Activated naive CD8-positive, alpha-beta T cell treated with anti-CD3 and anti-CD28 coated beads for 36 hours (primary cell): ENCODE measurements around the gene TCP11. TPM values are rescaled to one million over a fixed set of nuclear protein-coding genes. Genes with fewer than 3 reads are reported as not detected.

Source experiments
- total RNA-seq, 2 experiments: library from RNA; stranded (reverse); gene quantifications; one replicate each; pipeline ENCODE4 v1.2.3, GENCODE V29; 2021

TCP11 gene
- total RNA-seq, 2 experiments from 2014 or later = not detected

Other genes starting within 250 kb of the TCP11 start
- not detected for gene SCUBE3, start 72.6 kb upstream of the TCP11 start, total RNA-seq
- gene ZNF76, start 118.4 kb upstream of the TCP11 start, total RNA-seq = 10 to 100 TPM; 25.7 to 26.1 TPM
- 10 to 100 TPM; 74.3 to 75.7 TPM for gene DEF6, start 156.5 kb upstream of the TCP11 start, total RNA-seq
- gene PPARD, start 201.2 kb upstream of the TCP11 start, total RNA-seq = 10 to 100 TPM; 17.0 to 17.8 TPM